CD4-positive, alpha-beta T cell treated with Interleukin-10 for 1 hour (primary cell): ENCODE results near the gene TTC13.
"Not testable (repeated sequence)": the region's sequence is repeated elsewhere in the genome, so short reads cannot be mapped to it uniquely, and the experiment has no call there.

Experiments used
- DNase-seq: peaks from one replicate; pipeline ENCODE4 v3.0.0-alpha.2; 2020

Gene TTC13

DNA sequence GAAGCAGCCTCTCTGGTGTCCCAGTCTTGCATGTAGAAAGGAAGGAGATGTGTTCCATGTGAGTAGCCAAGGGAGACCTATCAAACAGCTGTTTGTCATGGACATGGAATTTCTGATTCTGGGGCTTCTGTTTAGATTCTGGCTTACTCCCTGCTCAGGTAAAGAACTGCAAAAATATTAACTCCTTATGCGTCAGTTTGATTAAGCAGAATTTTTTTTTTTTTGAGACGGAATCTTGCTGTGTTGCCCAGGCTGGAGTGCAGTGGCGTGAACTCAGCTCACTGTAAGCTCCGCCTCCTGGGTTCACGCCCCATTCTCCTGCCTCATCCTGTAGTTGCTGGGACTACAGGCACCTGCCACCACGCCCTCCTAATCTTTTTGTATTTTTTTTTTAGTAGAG, 7.0 kb upstream of the TTC13 start:
- DNase-seq, result no peak

DNA sequence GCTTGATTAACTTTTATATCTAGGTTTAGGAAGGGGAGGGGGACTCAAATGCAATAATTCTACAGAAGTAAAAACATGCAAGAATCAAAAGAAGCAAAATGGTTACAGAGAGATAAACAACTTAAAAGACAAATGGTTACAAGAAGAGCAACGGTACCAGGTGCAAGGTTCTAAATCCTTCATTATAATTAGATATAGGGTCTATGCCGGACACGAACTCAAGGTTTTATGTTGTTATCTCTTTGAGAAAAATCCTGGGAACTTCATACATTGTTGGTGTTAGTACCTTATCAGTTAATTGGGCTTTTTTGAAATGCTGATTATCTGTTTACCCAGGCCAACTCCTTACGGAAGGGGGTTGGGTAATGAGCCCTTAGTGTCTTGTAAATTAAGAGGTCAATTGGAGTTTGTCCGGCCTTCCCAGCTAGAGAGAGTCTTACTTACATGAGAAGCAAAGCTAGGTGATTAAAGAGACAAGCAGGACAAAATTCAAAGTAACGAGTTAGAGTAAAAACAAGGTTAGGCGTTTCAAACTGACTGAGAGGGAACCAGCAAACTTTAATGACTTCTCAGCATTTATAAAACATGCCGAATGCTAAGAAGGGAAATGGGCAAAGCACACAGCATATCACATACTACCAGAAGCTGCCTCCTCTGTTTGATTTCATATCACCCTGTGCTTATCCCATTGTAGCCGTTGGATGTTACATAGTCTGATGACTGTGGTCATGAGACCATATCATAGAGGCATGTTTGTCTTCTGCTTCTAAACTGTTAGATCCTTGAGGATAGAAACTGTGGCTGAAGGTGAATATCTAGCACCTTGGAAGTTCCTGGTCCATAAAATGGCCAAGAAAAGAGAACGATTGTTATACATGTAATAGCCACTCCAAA, 6.2 kb upstream of the TTC13 start:
- not testable (repeated sequence) for DNase-seq

DNA sequence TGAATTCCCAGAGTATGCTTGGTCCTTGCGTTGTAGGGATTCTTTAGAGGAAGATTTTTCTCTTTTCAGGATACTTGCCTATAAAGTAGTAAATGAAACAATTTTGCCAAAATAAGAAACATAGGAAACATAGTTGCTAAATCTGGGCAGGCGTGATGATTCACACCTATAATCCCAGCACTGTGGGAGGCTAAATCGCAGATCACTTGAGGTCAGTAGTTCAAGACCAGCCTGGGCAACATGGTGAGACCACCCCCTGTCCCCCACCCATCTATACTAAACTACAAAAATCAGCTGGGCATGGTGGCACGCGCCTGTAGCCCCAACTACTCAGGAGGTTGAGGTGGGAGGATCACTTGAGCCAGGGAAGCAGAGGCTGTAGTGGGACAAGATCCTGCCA, 5.2 kb upstream of the TTC13 start:
- DNase-seq, result no peak

DNA sequence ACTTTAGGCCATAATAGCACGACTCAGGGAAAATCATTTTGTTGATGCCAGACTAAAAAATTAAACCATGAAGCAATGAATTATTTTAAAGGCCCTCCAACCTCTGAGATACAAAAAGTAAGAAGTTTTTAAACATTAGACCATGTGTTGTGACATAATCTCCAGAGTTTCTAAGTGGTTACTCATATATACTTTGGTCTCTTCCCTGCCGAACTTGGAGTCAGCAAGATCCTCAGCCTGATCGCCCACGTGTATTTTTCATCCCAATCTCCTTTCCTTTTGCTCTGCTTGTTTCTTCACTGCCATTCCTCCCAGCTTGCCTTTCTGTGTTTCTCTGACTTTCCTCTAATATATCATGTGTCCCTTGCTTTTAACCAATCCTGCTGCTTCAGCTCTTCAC, 4.0 kb upstream of the TTC13 start:
- DNase-seq, result no peak

DNA sequence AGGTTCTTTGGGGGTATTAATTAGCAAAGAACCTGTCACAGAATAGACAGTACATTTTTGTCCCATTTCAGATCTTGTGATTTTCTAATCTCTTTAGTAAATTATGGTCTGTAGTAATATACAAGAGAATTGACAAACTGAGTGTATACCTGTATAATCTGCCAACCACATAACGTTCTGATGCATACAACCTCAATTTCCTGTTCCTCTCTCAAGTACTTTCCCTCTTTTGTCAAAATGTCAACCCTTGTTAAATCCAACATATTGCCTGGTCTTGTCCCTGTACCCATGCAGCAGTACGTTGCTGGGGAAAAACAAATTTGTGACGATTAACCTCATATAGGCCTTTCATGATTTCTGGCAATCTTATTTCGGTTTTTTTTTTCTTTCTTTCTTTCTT, 1.3 kb upstream of the TTC13 start:
- DNase-seq, result peak; percentile 19

DNA sequence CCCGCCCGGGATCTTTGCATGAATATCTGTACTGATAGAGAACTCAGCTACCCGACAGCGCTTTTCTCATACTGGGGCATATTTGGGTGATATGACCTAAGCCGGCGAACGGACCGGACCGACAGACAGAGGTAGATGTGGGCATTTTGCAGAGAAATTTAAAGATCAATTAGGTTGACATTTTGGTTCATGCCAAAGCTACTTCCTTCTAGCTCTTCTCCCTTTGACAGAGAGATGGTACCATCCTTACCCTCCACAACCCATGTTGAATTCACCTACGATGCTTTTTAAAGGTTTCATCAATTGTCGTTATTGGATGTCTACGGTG, 692 bp upstream of the TTC13 start:
- peak; percentile 15 for DNase-seq

DNA sequence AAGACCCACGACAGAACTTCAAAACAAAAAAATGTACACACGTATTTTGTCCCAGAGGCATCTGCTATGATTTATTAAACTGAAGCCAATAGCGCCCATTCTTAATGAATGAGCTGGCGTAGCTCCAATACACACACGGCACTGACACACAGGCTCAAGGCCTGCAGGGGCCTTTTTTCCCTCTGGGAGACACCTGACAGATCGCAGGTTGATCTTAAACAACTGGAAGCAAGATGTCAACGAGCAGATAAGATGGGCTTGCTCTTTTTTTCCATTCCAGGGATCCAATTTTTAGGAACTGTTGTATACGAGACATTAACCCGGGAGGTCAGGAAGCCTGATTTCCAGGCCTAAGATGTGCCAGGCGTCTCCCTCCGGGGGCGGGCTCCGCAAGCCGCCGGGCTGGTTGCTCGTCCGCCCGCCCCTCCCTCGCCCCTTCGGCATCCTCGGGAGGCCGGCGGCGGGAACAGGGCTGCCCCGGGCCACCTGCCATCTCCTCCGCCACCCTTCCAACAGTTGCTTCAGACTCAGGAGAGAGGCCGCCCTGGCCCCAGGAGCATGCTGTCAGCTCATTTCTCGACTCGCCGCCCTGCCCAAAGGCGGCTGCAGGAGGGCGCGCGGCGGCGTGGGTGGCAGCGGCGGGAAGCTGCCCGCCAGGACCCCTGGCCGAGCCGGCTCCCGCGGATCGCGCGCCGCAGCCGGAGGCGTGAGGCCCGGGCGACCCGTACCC, 735 bp downstream of the TTC13 start:
- DNase-seq, result peak; percentile 44

DNA sequence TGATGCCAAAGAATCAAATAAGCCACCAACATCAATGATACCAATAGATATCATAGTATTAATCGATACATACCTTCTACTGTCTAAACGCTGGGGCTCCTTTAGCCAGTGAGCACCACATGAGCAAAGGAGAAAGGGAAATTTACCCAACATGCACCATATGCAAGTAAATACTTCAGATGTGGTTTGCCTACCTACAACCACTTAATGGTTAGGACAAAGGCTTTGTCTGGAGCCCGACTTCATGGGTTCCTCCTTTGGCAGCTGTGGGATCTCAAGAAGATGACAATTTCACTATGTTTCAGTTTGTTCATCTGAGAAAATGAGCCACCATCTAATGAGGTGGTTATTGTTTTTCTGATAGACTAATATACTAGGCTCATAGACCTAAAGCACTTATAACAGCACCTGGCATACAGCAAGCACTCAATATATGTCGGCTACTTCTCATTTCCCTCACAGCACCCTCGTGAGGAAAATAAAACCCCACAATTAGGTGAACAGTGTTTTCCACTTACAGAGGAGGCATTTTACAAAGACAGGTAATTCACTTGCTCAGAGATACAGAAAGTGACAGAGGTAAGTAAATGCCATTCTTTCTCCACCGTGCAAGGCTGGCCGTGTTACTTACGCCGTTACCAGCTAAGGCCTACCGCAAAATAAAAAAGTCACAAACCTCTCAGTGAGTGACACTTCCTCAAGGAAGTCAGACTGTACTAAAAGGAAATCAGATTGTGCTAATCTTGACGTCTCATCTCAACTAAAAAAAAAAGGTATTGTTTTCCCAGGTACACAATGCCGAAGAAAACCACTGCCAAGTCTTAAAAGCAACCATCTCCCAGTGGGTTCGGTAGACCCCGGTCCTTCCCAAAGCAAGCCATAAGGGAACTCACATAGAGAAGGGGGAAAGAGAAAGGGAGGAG, 1.6 kb downstream of the TTC13 start:
- peak; percentile 68 for DNase-seq

DNA sequence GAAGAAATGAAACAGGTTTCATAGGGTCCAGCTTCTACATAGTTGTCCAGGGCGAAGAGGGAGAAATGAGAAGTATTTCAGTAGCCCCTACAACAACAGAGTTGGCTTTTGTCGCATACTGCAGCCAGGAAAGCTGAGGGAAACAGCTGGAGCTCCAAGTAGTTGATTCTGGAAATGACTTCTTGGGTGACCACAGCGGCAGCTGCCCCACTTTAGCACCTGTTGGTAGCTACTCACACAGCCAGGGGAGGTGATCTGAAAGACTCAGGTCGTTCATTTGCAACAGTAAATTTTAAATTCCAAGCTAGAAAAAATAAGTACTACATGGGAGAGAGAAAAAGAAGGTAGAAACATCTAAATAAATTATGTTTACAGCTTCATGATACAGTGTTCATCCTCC, 2.3 kb downstream of the TTC13 start:
- no peak for DNase-seq

DNA sequence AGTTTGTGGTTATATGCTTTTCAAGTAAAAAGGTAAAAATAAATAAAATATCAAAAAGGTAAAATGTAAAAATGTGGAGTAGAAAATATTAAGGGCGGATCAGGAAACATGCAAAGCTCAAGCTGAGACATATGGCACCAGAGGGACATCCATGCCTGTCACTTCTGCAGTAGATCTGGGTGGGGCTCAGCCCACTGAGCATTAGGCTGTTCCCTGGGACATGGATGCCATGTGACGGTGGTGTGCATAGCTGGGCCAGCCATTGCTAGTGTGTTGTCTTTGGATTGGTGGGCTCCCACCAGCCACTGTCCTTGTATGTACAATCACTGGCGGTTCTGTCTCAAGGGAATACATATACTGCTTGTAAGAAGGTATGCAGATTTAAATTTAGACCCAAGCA, 3.0 kb downstream of the TTC13 start:
- DNase-seq, result no peak

DNA sequence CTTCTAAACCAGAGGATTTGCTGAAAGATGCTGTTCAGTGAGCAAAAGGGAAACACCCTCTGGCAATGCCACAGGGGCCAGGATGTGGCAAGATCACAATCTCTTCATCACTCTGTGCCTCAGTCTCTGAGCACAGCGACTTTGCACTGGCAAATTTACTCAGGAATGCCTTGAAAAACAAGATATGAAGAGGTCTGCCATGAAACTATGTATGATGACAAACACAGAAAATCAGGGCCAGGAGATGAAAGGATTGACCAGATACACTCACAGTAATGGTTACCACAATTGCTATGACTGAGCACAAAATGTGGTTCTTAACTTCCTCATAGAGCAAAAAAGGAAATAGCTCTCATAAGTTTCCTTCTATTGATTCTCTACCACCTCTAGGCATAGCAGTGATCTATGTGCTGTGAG, 5.8 kb downstream of the TTC13 start:
- peak; percentile 73 for DNase-seq

DNA sequence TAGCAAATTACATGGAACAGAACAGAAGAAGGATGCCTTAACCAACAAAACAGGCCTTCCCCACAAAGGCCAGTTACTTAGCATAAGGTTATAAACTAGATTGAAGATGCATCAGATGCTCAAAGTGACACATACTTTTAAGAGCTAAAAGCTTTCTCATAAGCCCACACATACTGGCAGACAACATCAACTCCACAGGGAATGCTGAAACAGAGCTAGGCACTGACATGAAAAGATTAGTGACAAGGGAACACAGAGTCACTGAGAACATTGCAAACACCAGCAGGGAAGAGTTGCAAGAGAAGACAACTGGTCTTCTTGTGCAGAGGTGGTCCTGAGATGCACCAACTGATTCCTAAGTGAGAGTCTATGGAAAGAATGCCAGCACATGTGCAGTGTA, 6.9 kb downstream of the TTC13 start:
- no peak for DNase-seq

DNA sequence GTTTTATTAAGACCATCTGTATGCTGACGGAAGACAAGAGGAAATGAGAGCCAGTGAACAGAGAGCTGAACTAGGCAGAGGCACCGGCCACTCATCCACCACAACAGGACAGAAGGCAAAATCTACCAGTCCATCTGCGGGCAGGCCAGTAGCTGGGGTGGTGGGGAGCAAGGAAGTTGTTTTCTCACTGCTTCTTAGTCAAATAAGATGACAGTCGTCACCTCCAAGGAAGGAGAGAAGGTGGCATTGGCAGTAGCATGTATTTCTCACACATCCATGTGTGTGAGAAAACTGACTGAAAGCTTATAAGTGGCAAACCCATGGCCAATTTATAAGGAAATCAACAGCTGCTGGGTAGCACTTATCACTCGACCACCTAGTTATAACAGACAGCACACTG, 8.2 kb downstream of the TTC13 start:
- DNase-seq, result no peak

DNA sequence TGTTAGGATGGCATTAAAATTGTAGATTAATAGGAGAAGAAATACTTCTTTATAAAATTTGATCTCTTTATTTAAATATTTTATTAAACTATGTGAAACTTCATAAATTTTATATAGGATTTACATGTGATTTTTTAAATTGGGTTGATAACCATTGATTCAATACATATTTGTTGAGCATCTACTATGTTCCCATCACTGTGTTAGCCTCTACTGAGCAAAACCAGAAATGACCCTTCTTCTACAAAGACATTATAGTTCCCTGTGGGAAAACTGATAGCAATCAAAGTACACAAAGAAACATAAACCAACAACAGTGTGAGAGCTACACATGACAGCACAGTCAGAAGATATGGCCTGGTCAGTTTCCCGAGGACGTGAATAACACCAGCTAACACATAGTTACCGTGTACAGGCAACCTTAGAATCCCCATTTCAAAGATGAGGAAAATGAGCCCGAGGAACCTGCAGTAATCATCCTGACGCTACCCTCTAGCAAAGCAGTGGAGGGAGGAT, 12.2 kb downstream of the TTC13 start:
- no peak for DNase-seq

DNA sequence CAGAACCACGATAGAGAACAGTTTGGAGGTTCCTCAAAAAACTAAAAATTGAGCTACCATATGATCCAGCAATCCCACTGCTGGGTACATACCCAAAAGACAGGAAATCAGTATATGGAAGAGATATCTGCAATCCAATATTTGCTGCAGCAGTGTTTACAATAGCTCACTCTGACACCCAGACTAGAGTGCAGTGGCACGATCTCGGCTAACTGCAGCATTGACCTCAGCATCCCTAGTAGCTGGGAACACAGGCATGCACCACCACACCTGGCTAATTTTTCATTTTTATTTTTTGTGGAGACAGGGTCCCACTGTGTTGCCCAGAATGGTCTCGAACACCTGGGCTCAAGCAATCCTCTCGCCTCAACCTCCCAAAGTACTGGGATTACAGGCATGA, 13.1 kb downstream of the TTC13 start:
- no peak for DNase-seq

DNA sequence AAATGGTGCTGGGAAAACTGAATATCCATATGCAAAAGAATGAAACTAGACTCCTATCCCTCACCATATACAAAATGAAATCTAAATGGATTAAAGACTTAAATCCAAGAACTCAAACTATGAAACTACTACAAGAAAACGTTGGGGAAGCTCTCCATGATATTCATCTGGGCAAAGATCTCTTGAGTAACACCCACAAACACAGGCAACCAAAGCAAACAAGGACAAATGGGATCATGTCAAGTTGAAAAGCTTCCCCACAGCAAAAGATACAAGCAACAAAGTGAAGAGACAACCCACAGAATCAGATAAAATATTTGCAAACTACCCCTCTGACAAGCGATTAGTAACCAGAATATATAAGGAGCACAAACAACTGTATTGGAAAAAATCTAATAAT, 13.8 kb downstream of the TTC13 start:
- no peak for DNase-seq

DNA sequence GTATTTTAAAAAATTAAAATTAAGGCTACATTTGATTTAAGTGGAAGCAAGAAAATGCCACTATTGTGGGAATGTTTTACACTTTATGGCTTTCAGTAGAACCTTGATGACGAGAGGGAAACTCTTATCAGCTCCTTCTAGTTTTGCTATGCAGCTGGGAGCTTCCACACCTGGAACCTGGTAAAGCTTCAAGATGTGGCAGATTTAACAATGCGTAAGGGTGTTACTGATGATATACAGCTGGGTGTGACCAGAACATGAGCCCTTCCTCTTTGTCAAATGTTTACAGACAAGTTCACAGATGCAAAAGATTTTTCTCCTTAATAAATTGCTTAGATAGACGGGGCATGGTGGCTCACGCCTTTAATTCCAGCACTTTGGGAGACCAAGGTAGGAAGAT, 20.3 kb downstream of the TTC13 start:
- no peak for DNase-seq

DNA sequence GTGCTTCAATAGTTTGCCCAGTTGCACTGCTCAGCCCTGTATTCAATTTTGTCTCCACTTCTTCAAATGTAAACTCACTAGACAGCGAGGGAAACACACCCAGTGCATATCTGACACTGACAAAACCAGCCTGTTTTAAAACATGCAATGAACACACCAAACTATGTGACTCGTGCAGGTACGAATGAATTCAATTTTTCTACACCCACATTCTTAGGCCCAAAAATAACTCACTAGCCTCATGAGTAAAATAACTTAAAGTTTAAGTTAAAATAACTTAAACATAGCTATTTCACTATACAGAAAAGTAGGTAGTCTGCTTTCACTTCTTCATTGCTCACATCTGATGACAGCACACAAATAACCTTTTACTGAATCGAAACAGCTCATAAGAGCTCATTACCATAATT, 21.1 kb downstream of the TTC13 start:
- DNase-seq, result no peak

DNA sequence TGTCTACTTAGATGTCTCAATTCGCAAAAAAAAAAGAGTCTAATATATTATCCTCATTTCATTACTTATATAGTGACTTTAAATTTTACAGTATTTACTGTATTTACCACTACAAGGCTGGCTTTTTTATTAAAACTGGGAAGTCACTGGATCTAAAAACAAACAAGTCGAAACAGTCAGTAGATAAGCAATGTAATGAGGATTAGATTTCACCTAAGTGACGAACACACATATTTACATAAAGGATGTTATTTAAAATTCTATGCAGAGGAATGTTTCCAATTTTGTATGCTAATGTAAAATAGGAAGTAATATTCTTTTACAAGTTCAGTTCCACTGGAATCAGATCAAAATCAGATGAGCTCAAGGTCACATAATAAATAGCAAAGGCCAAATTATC, 28.3 kb downstream of the TTC13 start:
- no peak for DNase-seq

DNA sequence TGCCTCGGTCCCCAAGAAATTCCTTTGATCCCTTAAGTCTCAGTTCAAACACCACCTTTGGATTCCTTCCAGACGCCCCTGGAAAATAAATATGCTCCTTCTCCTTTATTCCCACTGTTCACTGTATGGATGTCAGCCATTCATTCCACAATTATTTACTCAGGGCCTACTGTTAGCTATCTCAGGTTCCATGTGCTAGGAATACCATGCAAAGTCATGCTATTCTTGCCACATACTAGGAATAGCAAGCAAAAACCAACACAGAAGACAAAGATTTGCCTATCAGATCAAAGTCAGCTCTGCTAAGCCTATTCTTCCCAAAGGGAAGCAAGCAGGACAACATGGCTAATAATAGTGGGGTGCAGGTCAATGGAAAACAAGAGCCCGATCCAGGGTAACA, 29.8 kb downstream of the TTC13 start:
- DNase-seq, result no peak

DNA sequence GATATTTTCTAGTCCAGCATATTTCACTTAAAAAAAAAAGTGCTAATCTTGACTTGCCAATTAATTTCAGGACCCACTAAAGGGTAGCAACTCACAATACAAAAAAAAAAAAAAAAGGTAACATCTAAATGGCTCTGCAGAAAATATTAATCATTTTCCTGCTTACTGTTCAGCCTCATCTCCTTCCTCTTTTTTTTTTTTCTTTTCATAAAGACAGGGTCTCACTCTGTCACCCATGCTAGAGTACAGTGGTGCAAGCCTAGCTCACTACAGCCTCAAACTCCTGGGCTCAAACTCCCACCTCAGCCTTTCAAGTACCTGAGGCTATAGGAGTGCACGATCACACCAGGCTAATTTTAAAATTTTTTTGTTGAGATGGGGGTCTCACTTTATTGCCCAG, 30.4 kb downstream of the TTC13 start:
- no peak for DNase-seq

DNA sequence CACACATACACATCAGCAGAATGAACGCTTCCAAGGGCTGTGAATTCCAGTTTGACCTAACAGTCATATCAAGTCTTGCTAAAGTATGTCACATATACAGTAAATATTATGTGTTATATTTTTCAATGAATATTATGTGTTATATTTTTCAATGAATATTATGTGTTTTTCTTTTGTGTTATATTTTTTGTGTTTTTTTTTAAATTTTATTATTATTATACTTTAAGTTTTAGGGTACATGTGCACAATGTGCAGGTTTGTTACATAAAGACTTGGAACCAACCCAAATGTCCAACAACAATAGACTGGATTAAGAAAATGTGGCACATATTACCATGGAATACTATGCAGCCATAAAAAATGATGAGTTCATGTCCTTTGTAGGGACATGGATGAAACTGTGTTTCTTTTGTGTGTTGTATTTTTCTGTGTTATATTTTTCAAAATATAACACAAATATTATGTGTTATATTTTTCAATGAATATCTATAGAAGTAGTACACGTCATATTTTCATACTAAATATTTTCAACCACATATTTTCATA, 35.5 kb downstream of the TTC13 start:
- DNase-seq, result no peak

DNA sequence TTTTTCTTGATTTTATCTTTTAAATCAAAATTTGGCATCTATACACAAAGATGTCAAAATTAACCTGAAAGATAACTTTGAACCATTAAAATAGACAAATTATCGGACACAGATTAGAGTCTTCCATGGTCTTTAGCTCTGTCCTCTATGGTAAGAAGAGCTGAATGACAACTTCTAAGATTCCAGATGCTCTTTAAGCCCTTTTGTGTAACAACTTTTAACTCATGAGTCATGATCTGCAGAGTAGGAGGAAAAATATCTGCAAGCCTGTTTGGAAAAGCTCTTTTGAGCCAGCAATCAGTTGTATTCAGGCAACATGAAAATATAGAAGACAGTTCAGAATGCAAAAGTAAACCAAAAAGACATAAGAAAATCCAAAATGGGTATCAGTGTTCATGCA, 37.8 kb downstream of the TTC13 start:
- no peak for DNase-seq
